ENCODE data around the gene TNS3.

The TNS3 gene

GRCh38 chr7:47517821-47518480 is 64.0 kb downstream of the TNS3 start:
- Histone ChIP-seq H3K9me2 (replicated peaks; ENCODE audit: insufficient read depth, low read length) (no peaks in the 10 kb centered on the region), H3K36me3 (replicated peaks; ENCODE audit: insufficient read depth, low read length) (no peaks in the 10 kb centered on the region), H2AFZ (ENCODE audit: low read length) (no peak overlapping the region), H3K79me2 (ENCODE audit: low read length) (peaks cover 23% of the 10 kb centered on the region), H3K9ac (ENCODE audit: low read length) (no peak overlapping the region), H3K4me3 (ENCODE audit: low read length) (no peak overlapping the region), H3K4me2 (ENCODE audit: low read depth, low read length) (no peak overlapping the region), H3K4me1 (ENCODE audit: low read length) (no peaks in the 10 kb centered on the region), H3F3A (ENCODE audit: insufficient read depth, low read length) (no peaks in the 10 kb centered on the region), H4K20me1 (ENCODE audit: insufficient read depth, low read length) (no peaks in the 10 kb centered on the region), H3K27ac (ENCODE audit: low read length) (no peak overlapping the region), H3K9me3 (replicated peaks; ENCODE audit: insufficient read depth, low read length) (no peaks in the 10 kb centered on the region), H3K27me3 (replicated peaks; ENCODE audit: insufficient read depth, low read length) (no peaks in the 10 kb centered on the region)
- TF ChIP-seq EZH2phosphoT487 (IDR thresholded peaks at IDR 0.05; ENCODE audit: low read length) (no peak), EZH2 (optimal IDR thresholded peaks at IDR 0.05; ENCODE audit: low read depth, low read length) (no peak)
- no peak for DNase-seq

- Histone ChIP-seq H3K27ac (ENCODE audit: low read length) (no peak overlapping the region), H3K9me3 (replicated peaks; ENCODE audit: insufficient read depth, low read length) (no peaks in the 10 kb centered on the region), H3K9me2 (replicated peaks; ENCODE audit: insufficient read depth, low read length) (no peaks in the 10 kb centered on the region), H3K9ac (ENCODE audit: low read length) (no peak overlapping the region), H3K4me1 (ENCODE audit: low read length) (no peaks in the 10 kb centered on the region), H3K4me2 (ENCODE audit: low read depth, low read length) (no peak overlapping the region), H3K36me3 (replicated peaks; ENCODE audit: insufficient read depth, low read length) (no peaks in the 10 kb centered on the region), H2AFZ (ENCODE audit: low read length) (no peak overlapping the region), H3F3A (ENCODE audit: insufficient read depth, low read length) (no peaks in the 10 kb centered on the region), H4K20me1 (ENCODE audit: insufficient read depth, low read length) (no peaks in the 10 kb centered on the region), H3K27me3 (replicated peaks; ENCODE audit: insufficient read depth, low read length) (no peaks in the 10 kb centered on the region), H3K79me2 (ENCODE audit: low read length) (peaks cover 21% of the 10 kb centered on the region), H3K4me3 (ENCODE audit: low read length) (no peak overlapping the region)
- DNase-seq: no peak
- TF ChIP-seq EZH2phosphoT487 (IDR thresholded peaks at IDR 0.05; ENCODE audit: low read length) (no peak), CTCF (IDR thresholded peaks at IDR 0.05; ENCODE audit: low read length) (no peak)
Observed at GRCh38 chr7:47516985-47517600, 64.8 kb downstream of the TNS3 start.

GRCh38 chr7:47516386-47516785 is 65.5 kb downstream of the TNS3 start:
- Histone ChIP-seq H3K79me2 (ENCODE audit: low read length) (peaks cover 26% of the 10 kb centered on the region), H3K9ac (ENCODE audit: low read length) (no peak overlapping the region), H3K9me3 (replicated peaks; ENCODE audit: insufficient read depth, low read length) (no peaks in the 10 kb centered on the region), H4K20me1 (ENCODE audit: insufficient read depth, low read length) (no peaks in the 10 kb centered on the region), H3K27me3 (replicated peaks; ENCODE audit: insufficient read depth, low read length) (no peaks in the 10 kb centered on the region), H3K36me3 (replicated peaks; ENCODE audit: insufficient read depth, low read length) (no peaks in the 10 kb centered on the region), H3K4me3 (ENCODE audit: low read length) (no peak overlapping the region), H3F3A (ENCODE audit: insufficient read depth, low read length) (no peaks in the 10 kb centered on the region), H2AFZ (ENCODE audit: low read length) (no peak overlapping the region), H3K4me2 (ENCODE audit: low read depth, low read length) (no peak overlapping the region), H3K4me1 (ENCODE audit: low read length) (no peaks in the 10 kb centered on the region), H3K27ac (ENCODE audit: low read length) (no peak overlapping the region), H3K9me2 (replicated peaks; ENCODE audit: insufficient read depth, low read length) (no peaks in the 10 kb centered on the region)
- DNase-seq: no peak
- no peak for TF ChIP-seq CTCF (IDR thresholded peaks at IDR 0.05; ENCODE audit: low read length)
- no peak for TF ChIP-seq EZH2phosphoT487 (IDR thresholded peaks at IDR 0.05; ENCODE audit: low read length)
- TF ChIP-seq EZH2 (optimal IDR thresholded peaks at IDR 0.05; ENCODE audit: low read depth, low read length): no peak

- Histone ChIP-seq H3K36me3 (replicated peaks; ENCODE audit: insufficient read depth, low read length) (no peaks in the 10 kb centered on the region), H3K9me2 (replicated peaks; ENCODE audit: insufficient read depth, low read length) (no peaks in the 10 kb centered on the region), H3K4me1 (ENCODE audit: low read length) (no peaks in the 10 kb centered on the region), H3K9ac (ENCODE audit: low read length) (no peak overlapping the region), H3K79me2 (ENCODE audit: low read length) (peaks cover 26% of the 10 kb centered on the region), H3F3A (ENCODE audit: insufficient read depth, low read length) (no peaks in the 10 kb centered on the region), H3K27me3 (replicated peaks; ENCODE audit: insufficient read depth, low read length) (no peaks in the 10 kb centered on the region), H3K4me3 (ENCODE audit: low read length) (no peak overlapping the region), H3K9me3 (replicated peaks; ENCODE audit: insufficient read depth, low read length) (no peaks in the 10 kb centered on the region), H2AFZ (ENCODE audit: low read length) (no peak overlapping the region), H4K20me1 (ENCODE audit: insufficient read depth, low read length) (no peaks in the 10 kb centered on the region), H3K4me2 (ENCODE audit: low read depth, low read length) (no peak overlapping the region), H3K27ac (ENCODE audit: low read length) (no peak overlapping the region)
- no peak for DNase-seq
- TF ChIP-seq CTCF (IDR thresholded peaks at IDR 0.05; ENCODE audit: low read length) (no peak), EZH2phosphoT487 (IDR thresholded peaks at IDR 0.05; ENCODE audit: low read length) (no peak), EZH2 (optimal IDR thresholded peaks at IDR 0.05; ENCODE audit: low read depth, low read length) (no peak)
Observed at GRCh38 chr7:47515305-47515834, 66.5 kb downstream of the TNS3 start.
